Endothelial cell of umbilical vein (primary cell): ENCODE results near the gene CMTM8. TPM values are rescaled to one million over a fixed set of nuclear protein-coding genes. Genes with fewer than 3 reads are reported as not detected.

Source experiments
- BruUV-seq: library from RNA; stranded (reverse); fragments of 400-500 nt; replicated peaks from 2 replicates; lab custom pipeline; 2021; lab: Mats Ljungman, UMichigan
- CTCF ChIA-PET: fragments of 300-600, 350-600 bp; sonication (Branson Sonifier 250); formaldehyde crosslinking; loops from one replicate; lab custom pipeline; 2021; ENCODE audit warnings: antibody characterized with exemption, inconsistent platforms; lab: Charles Lee
- POLR2A ChIA-PET: fragments of 300-600, 350-600 bp; sonication (Branson Sonifier 250); formaldehyde crosslinking; loops from one replicate; lab custom pipeline; 2021; ENCODE audit warnings: antibody characterized with exemption, inconsistent platforms; lab: Charles Lee
- DNase-seq: peaks from one replicate; pipeline ENCODE4 v3.0.0-alpha.2; 2011; ENCODE audit warnings: low read depth, low spot score
- FAIRE-seq: peaks from 2 replicates; lab custom pipeline; 2011; peaks lifted over from hg19 to GRCh38; lab: Jason Lieb, UNC
- H2AFZ ChIP-seq: 2 replicates; pipeline ENCODE4 v1.6.0; 2012; ENCODE audit warnings: low read depth, low read length, control low read depth, inconsistent platforms
- H3K27ac ChIP-seq: 2 replicates; pipeline ENCODE4 v1.5.1; 2011; ENCODE audit warnings: low read depth, mild to moderate bottlenecking, control low read depth, low read length, moderate library complexity; ENCODE audit not compliant: insufficient read depth
- H3K27me3 ChIP-seq, 2 experiments: 2 replicates each; pipeline versions ENCODE4 v1.6.0 to v1.6.1; 2011; ENCODE audit warnings: low read length in 2 of 2, mixed read lengths in 1 of 2; ENCODE audit not compliant: control insufficient read depth in 2 of 2, insufficient read depth in 2 of 2
- H3K36me3 ChIP-seq, 2 experiments: 2 replicates in 1 of 2; 3 replicates in 1 of 2; pipeline ENCODE4 v1.5.1; 2011; ENCODE audit warnings: low read length in 2 of 2, mild to moderate bottlenecking in 1 of 2, moderate library complexity in 1 of 2; ENCODE audit not compliant: control insufficient read depth in 2 of 2, insufficient read depth in 2 of 2; ENCODE audit errors: extremely low read depth in 1 of 2
- H3K4me1 ChIP-seq: 3 replicates; pipeline ENCODE4 v1.5.1; 2011; ENCODE audit warnings: mild to moderate bottlenecking, low read length; ENCODE audit not compliant: control insufficient read depth, insufficient read depth; ENCODE audit errors: extremely low read depth
- H3K4me2 ChIP-seq: 2 replicates; pipeline ENCODE4 v1.6.1; 2011; ENCODE audit warnings: low read length, control low read depth, mixed read lengths; ENCODE audit not compliant: insufficient read depth
- H3K4me3 ChIP-seq, 3 experiments: fragments of 200-600 bp in 1 of 3; sonication (generic), shearing (Covaris generic) in 1 of 3; replicated peaks in 1 of 3; 2 replicates each; pipeline ENCODE4 v1.5.1; 2011 to 2016; ENCODE audit warnings: control low read depth in 3 of 3, low read length in 3 of 3, mild to moderate bottlenecking in 2 of 3, inconsistent platforms in 1 of 3, low read depth in 1 of 3, moderate library complexity in 1 of 3; ENCODE audit not compliant: insufficient read depth in 1 of 3
- H3K79me2 ChIP-seq: 2 replicates; pipeline ENCODE4 v1.6.0; 2012; ENCODE audit warnings: low read length, inconsistent platforms; ENCODE audit not compliant: control insufficient read depth, insufficient read depth
- H3K9ac ChIP-seq: replicated peaks from 2 replicates; pipeline ENCODE3; 2011; ENCODE audit warnings: low read length, control low read depth; ENCODE audit not compliant: insufficient read depth; ENCODE audit errors: extremely low read depth
- H3K9me1 ChIP-seq: replicated peaks from 3 replicates; pipeline ENCODE4 v1.6.0; 2011; ENCODE audit warnings: mild to moderate bottlenecking, low read length; ENCODE audit not compliant: control insufficient read depth, insufficient read depth; ENCODE audit errors: extremely low read depth
- H3K9me3 ChIP-seq: replicated peaks from 2 replicates; pipeline ENCODE4 v1.5.1; 2012; ENCODE audit warnings: low read length, inconsistent platforms; ENCODE audit not compliant: control insufficient read depth, insufficient read depth
- H4K20me1 ChIP-seq: replicated peaks from 2 replicates; pipeline ENCODE3; 2011; ENCODE audit warnings: mild to moderate bottlenecking, low read length; ENCODE audit not compliant: control insufficient read depth, insufficient read depth; ENCODE audit errors: extremely low read depth
- CTCF ChIP-seq, 2 donors: IDR thresholded peaks; 1 replicate in 1 of 2; 2 replicates in 1 of 2; pipeline ENCODE4 v1.5.1; 2011; ENCODE audit warnings: low read length in 2 of 2, mild to moderate bottlenecking in 2 of 2, moderate library complexity in 2 of 2, control low read depth in 1 of 2, inconsistent platforms in 1 of 2, low read depth in 1 of 2; ENCODE audit not compliant: insufficient read depth in 1 of 2; ENCODE audit errors: extremely low read depth in 1 of 2
- EZH2 ChIP-seq: IDR thresholded peaks from 2 replicates; pipeline ENCODE4 v1.6.1; 2012; ENCODE audit warnings: borderline replicate concordance, low read depth, mild to moderate bottlenecking, moderate library complexity, low read length, inconsistent platforms; ENCODE audit not compliant: severe bottlenecking
- FOS ChIP-seq: IDR thresholded peaks from 2 replicates; pipeline ENCODE4 v1.6.1; 2011; ENCODE audit warnings: mild to moderate bottlenecking, low read length, moderate library complexity, borderline replicate concordance; ENCODE audit not compliant: insufficient read depth
- GATA2 ChIP-seq: IDR thresholded peaks from 2 replicates; pipeline ENCODE4 v1.7.0; 2011; ENCODE audit warnings: low read depth, mild to moderate bottlenecking, moderate library complexity, mixed read lengths, low read length; ENCODE audit not compliant: insufficient read length, insufficient read depth
- JUN ChIP-seq: IDR thresholded peaks from 2 replicates; pipeline ENCODE4 v1.6.1; 2011; ENCODE audit warnings: borderline replicate concordance, low read depth; ENCODE audit not compliant: insufficient read length, insufficient read depth
- MYC ChIP-seq: IDR thresholded peaks from one replicate; pipeline ENCODE4 v1.6.1; 2011; ENCODE audit warnings: mild to moderate bottlenecking, low read depth, low read length
- POLR2A ChIP-seq: IDR thresholded peaks from 2 replicates; pipeline ENCODE4 v1.6.1; 2012; ENCODE audit warnings: low read depth, mild to moderate bottlenecking, control low read depth, low read length
- POLR2AphosphoS5 ChIP-seq: IDR thresholded peaks from 2 replicates; pipeline ENCODE4 v1.6.1; 2012; ENCODE audit warnings: low read depth, mild to moderate bottlenecking, control low read depth, low read length, moderate library complexity; ENCODE audit not compliant: insufficient read depth
- dilution Hi-C: fragments of 300-500 bp; cut with MboI; formaldehyde crosslinking; loops from one replicate; pipeline ENCODE4 v1.15.0; 2019; ENCODE audit warnings: low sequenced_read_pairs; ENCODE audit not compliant: extremely low pct_ligation_motif_present
- intact Hi-C: fragments of 100-400 bp; cut with micrococcal nuclease; formaldehyde crosslinking; loops from one replicate; pipeline ENCODE4 v1.10.0; 2022
- polyA plus RNA-seq, 4 experiments: library from polyadenylated mRNA; depleted of rRNA in 3 of 4; stranded (reverse) in 3 of 4; unstranded in 1 of 4; fragments of >200 nt; gene quantifications; 2 replicates each; pipeline versions ENCODE4 v1.2.1 to v1.2.3, GENCODE V29; 2011 to 2012; ENCODE audit warnings: missing spikeins in 1 of 4
- total RNA-seq: library from RNA; stranded (reverse); gene quantifications from 2 replicates; pipeline ENCODE4 v1.2.3, GENCODE V29; 2021
- TF ChIP-seq, protein P1 (sequence below): IDR thresholded peaks from 2 replicates; pipeline ENCODE4 v1.6.1; 2011; ENCODE audit not compliant: insufficient read depth, insufficient read length

The CMTM8 gene
- total and polyA plus RNA-seq, 2 donors (not counting 3 experiments of a cell fraction or from before 2014, with no cell fraction given), result 7.3 to 11.9 TPM

- CTCF ChIA-PET, result interaction anchor here (1.4 kb wide), 1 partner anchor 37 kb away, joined by 3 read pairs; no protein-coding TSS in a partner anchor
- FAIRE-seq, result no peak
- no peak for DNase-seq
- H3K27ac ChIP-seq, result no peak overlapping the region
- intact Hi-C loops, result no loop called here
- H3K79me2 ChIP-seq, result no peaks in the 10 kb centered on the region
- BruUV-seq, result no TSS peak
- no peaks in the 10 kb centered on the region for H3K36me3 ChIP-seq
- POLR2A ChIA-PET, result no interaction called here
- dilution Hi-C loops, result no loop called here
- no peak overlapping the region for H2AFZ ChIP-seq
- no peaks in the 10 kb centered on the region for H3K9me1 ChIP-seq
- H3K4me3 ChIP-seq, result no peak overlapping the region
- H3K4me2 ChIP-seq, result no peak overlapping the region
- no peak overlapping the region for H3K9ac ChIP-seq
- H3K9me3 ChIP-seq, result no peaks in the 10 kb centered on the region
- H3K27me3 ChIP-seq, result no peaks in the 10 kb centered on the region
- TF ChIP-seq GATA2 (no peak), FOS (no peak), EZH2 (no peak), MYC (no peak), POLR2AphosphoS5 (no peak), CTCF (IDR thresholded peaks at IDR 0.05; ENCODE audit: extremely low read depth in 1 of 2, insufficient read depth in 1 of 2, low read depth in 1 of 2, low read length in 2 of 2) (no peak), POLR2A (no peak), JUN (no peak)
- TF ChIP-seq, protein P1, sequence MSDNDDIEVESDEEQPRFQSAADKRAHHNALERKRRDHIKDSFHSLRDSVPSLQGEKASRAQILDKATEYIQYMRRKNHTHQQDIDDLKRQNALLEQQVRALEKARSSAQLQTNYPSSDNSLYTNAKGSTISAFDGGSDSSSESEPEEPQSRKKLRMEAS, result no peak
- H4K20me1 ChIP-seq, result no peaks in the 10 kb centered on the region
- H3K4me1 ChIP-seq, result peaks cover 11% of the 10 kb centered on the region
These were observed 114.9 kb downstream of the CMTM8 start for GRCh38 chr3:32353351-32353750.
